Trophoblast cell (in vitro differentiated cells and primary cell): Measurements from ENCODE around the gene POU6F2.

Experiments used
- DNase-seq, 2 donors: peaks; one replicate each; pipeline ENCODE4 v3.0.0-alpha.2; 2016
- H2AFZ ChIP-seq: 2 replicates; pipeline ENCODE4 v1.6.1; 2013; ENCODE audit warnings: low read length, moderate library complexity, mild to moderate bottlenecking; ENCODE audit not compliant: insufficient read depth, poor library complexity
- H2AK5ac ChIP-seq: 2 replicates; pipeline ENCODE4 v1.6.1; 2013; ENCODE audit warnings: mild to moderate bottlenecking, low read length
- H2BK120ac ChIP-seq: 2 replicates; pipeline ENCODE4 v1.6.1; 2013; ENCODE audit warnings: low read length, mild to moderate bottlenecking, moderate library complexity; ENCODE audit not compliant: insufficient read depth, poor library complexity
- H2BK12ac ChIP-seq: 2 replicates; pipeline ENCODE4 v1.6.1; 2013; ENCODE audit warnings: mild to moderate bottlenecking, low read length, moderate library complexity
- H2BK5ac ChIP-seq: 2 replicates; pipeline ENCODE4 v1.6.1; 2013; ENCODE audit warnings: low read length, low read depth, moderate library complexity, mild to moderate bottlenecking; ENCODE audit not compliant: poor library complexity
- H3K14ac ChIP-seq: 2 replicates; pipeline ENCODE4 v1.6.1; 2013; ENCODE audit warnings: mild to moderate bottlenecking, low read length
- H3K18ac ChIP-seq: 2 replicates; pipeline ENCODE4 v1.6.1; 2013; ENCODE audit warnings: mild to moderate bottlenecking, low read length
- H3K23ac ChIP-seq: 2 replicates; pipeline ENCODE4 v1.6.1; 2013; ENCODE audit warnings: low read length
- H3K27ac ChIP-seq: 2 replicates; pipeline ENCODE4 v1.5.1; 2013; ENCODE audit warnings: low read depth, mild to moderate bottlenecking, inconsistent platforms, low read length, moderate library complexity
- H3K27me3 ChIP-seq: 2 replicates; pipeline ENCODE4 v1.6.1; 2013; ENCODE audit warnings: inconsistent platforms, mild to moderate bottlenecking, low read length, moderate library complexity; ENCODE audit not compliant: insufficient read depth
- H3K36me3 ChIP-seq, 2 experiments: 1 replicate in 1 of 2; 2 replicates in 1 of 2; pipeline ENCODE4 v1.6.1; 2013; ENCODE audit warnings: low read length in 2 of 2, mild to moderate bottlenecking in 2 of 2, moderate library complexity in 1 of 2; ENCODE audit not compliant: insufficient read depth in 2 of 2, control insufficient read depth in 1 of 2
- H3K4ac ChIP-seq: 2 replicates; pipeline ENCODE4 v1.6.1; 2013; ENCODE audit warnings: low read depth, mild to moderate bottlenecking, low read length, moderate library complexity
- H3K4me1 ChIP-seq, 2 experiments: 1 replicate in 1 of 2; 2 replicates in 1 of 2; pipeline ENCODE4 v1.6.1; 2013; ENCODE audit warnings: low read length in 2 of 2, mild to moderate bottlenecking in 2 of 2, moderate library complexity in 1 of 2; ENCODE audit not compliant: insufficient read depth in 2 of 2, control insufficient read depth in 1 of 2
- H3K4me2 ChIP-seq: 2 replicates; pipeline ENCODE4 v1.6.1; 2013; ENCODE audit warnings: inconsistent platforms, mild to moderate bottlenecking, low read length, moderate library complexity
- H3K4me3 ChIP-seq: 2 replicates; pipeline ENCODE4 v1.5.1; 2013; ENCODE audit warnings: mild to moderate bottlenecking, low read depth, low read length, inconsistent platforms
- H3K79me1 ChIP-seq: one replicate; pipeline ENCODE4 v1.6.1; 2013; ENCODE audit warnings: low read length
- H3K79me2 ChIP-seq: 2 replicates; pipeline ENCODE4 v1.6.1; 2013; ENCODE audit warnings: low read length, mild to moderate bottlenecking; ENCODE audit not compliant: control insufficient read depth, insufficient read depth, poor library complexity
- H3K9ac ChIP-seq: 2 replicates; pipeline ENCODE4 v1.6.1; 2013; ENCODE audit warnings: mild to moderate bottlenecking, low read length
- H3K9me3 ChIP-seq: 2 replicates; pipeline ENCODE4 v1.6.1; 2013; ENCODE audit warnings: low read depth, mild to moderate bottlenecking, control low read depth, inconsistent platforms, low read length; ENCODE audit not compliant: insufficient read depth
- H4K12ac ChIP-seq: 2 replicates; pipeline ENCODE4 v1.6.1; 2013; ENCODE audit warnings: low read depth, mild to moderate bottlenecking, low read length, moderate library complexity
- H4K8ac ChIP-seq: 2 replicates; pipeline ENCODE4 v1.6.1; 2013; ENCODE audit warnings: low read depth, mild to moderate bottlenecking, low read length, moderate library complexity
- H4K91ac ChIP-seq: one replicate; pipeline ENCODE4 v1.6.1; 2013; ENCODE audit warnings: low read depth, mild to moderate bottlenecking, low read length, moderate library complexity
- WGBS: extraction: QIAGEN DNeasy Blood & Tissue Kit; methylation state at CpG from one replicate; pipeline ENCODE4 v1.1.7; 2013; ENCODE audit warnings: missing lambda C conversion rate; ENCODE audit not compliant: insufficient read length, insufficient coverage; ENCODE audit errors: extremely low coverage; 5-methylcytosine and 5-hydroxymethylcytosine counted together

The POU6F2 gene

GRCh38 chr7:39360038-39360437 is 382.3 kb downstream of the POU6F2 start:
- H3K18ac ChIP-seq = no peak overlapping the region
- H3K79me2 ChIP-seq = no peaks in the 10 kb centered on the region
- no peaks in the 10 kb centered on the region for H3K36me3 ChIP-seq
- H3K4me2 ChIP-seq = no peak overlapping the region
- no peak overlapping the region for H4K91ac ChIP-seq
- no peak overlapping the region for H4K8ac ChIP-seq
- no peak overlapping the region for H2BK5ac ChIP-seq
- no peak overlapping the region for H3K4me3 ChIP-seq
- no peak overlapping the region for H2AFZ ChIP-seq
- H2AK5ac ChIP-seq = no peak overlapping the region
- no peaks in the 10 kb centered on the region for H3K27me3 ChIP-seq
- no CpG with 5 or more reads among the region's 4 CpGs for WGBS
- no peak overlapping the region for H3K4ac ChIP-seq
- no peak overlapping the region for H2BK120ac ChIP-seq
- H3K27ac ChIP-seq = no peak overlapping the region
- no peak overlapping the region for H2BK12ac ChIP-seq
- H3K9me3 ChIP-seq = no peaks in the 10 kb centered on the region
- no peaks in the 10 kb centered on the region for H3K79me1 ChIP-seq
- DNase-seq = no peak
- H3K4me1 ChIP-seq = no peaks in the 10 kb centered on the region
- no peak overlapping the region for H3K23ac ChIP-seq
- H4K12ac ChIP-seq = no peak overlapping the region
- no peak overlapping the region for H3K14ac ChIP-seq
- no peak overlapping the region for H3K9ac ChIP-seq

- H2AK5ac ChIP-seq = no peak overlapping the region
- H3K4ac ChIP-seq = no peak overlapping the region
- no peak overlapping the region for H3K18ac ChIP-seq
- H3K27ac ChIP-seq = no peak overlapping the region
- no peaks in the 10 kb centered on the region for H3K79me1 ChIP-seq
- H3K4me3 ChIP-seq = no peak overlapping the region
- no peak overlapping the region for H3K9ac ChIP-seq
- H4K91ac ChIP-seq = no peak overlapping the region
- H3K36me3 ChIP-seq = no peaks in the 10 kb centered on the region
- no peaks in the 10 kb centered on the region for H3K79me2 ChIP-seq
- no CpG with 5 or more reads among the region's 1 CpG for WGBS
- H4K12ac ChIP-seq = no peak overlapping the region
- no peak overlapping the region for H3K23ac ChIP-seq
- H2BK120ac ChIP-seq = no peak overlapping the region
- no peaks in the 10 kb centered on the region for H3K4me1 ChIP-seq
- no peak overlapping the region for H4K8ac ChIP-seq
- no peak overlapping the region for H3K4me2 ChIP-seq
- DNase-seq = no peak
- H2BK5ac ChIP-seq = no peak overlapping the region
- H3K14ac ChIP-seq = no peak overlapping the region
- no peak overlapping the region for H2BK12ac ChIP-seq
- no peaks in the 10 kb centered on the region for H3K27me3 ChIP-seq
- H2AFZ ChIP-seq = no peak overlapping the region
- H3K9me3 ChIP-seq = no peaks in the 10 kb centered on the region
Measured at GRCh38 chr7:39360766-39361165, 383.1 kb downstream of the POU6F2 start.

- Histone ChIP-seq H2AFZ (no peak overlapping the region), H2BK12ac (no peak overlapping the region), H3K4ac (no peak overlapping the region), H3K14ac (no peak overlapping the region), H3K4me2 (no peak overlapping the region), H2BK5ac (no peak overlapping the region), H3K4me3 (no peak overlapping the region), H2AK5ac (no peak overlapping the region), H3K4me1 (no peaks in the 10 kb centered on the region), H3K9me3 (no peaks in the 10 kb centered on the region), H4K91ac (no peak overlapping the region), H3K27me3 (no peaks in the 10 kb centered on the region), H3K36me3 (no peaks in the 10 kb centered on the region), H3K79me1 (no peaks in the 10 kb centered on the region), H3K27ac (no peak overlapping the region), H2BK120ac (no peak overlapping the region), H4K12ac (no peak overlapping the region), H3K79me2 (no peaks in the 10 kb centered on the region), H3K18ac (no peak overlapping the region), H3K23ac (no peak overlapping the region), H3K9ac (no peak overlapping the region), H4K8ac (no peak overlapping the region)
- no peak for DNase-seq
- no CpG with 5 or more reads among the region's 1 CpG for WGBS
Measured at GRCh38 chr7:39365751-39366295, 388.1 kb downstream of the POU6F2 start.

- H3K18ac ChIP-seq = no peak overlapping the region
- H2BK120ac ChIP-seq = no peak overlapping the region
- DNase-seq = no peak
- no peaks in the 10 kb centered on the region for H3K36me3 ChIP-seq
- H3K9ac ChIP-seq = no peak overlapping the region
- no peaks in the 10 kb centered on the region for H3K27me3 ChIP-seq
- H4K12ac ChIP-seq = no peak overlapping the region
- H4K91ac ChIP-seq = no peak overlapping the region
- H4K8ac ChIP-seq = no peak overlapping the region
- no peak overlapping the region for H3K23ac ChIP-seq
- H2AFZ ChIP-seq = no peak overlapping the region
- no peak overlapping the region for H2BK12ac ChIP-seq
- no CpG with 5 or more reads among the region's 3 CpGs for WGBS
- no peaks in the 10 kb centered on the region for H3K79me2 ChIP-seq
- H2BK5ac ChIP-seq = no peak overlapping the region
- H3K14ac ChIP-seq = no peak overlapping the region
- no peak overlapping the region for H3K4ac ChIP-seq
- H3K4me1 ChIP-seq = no peaks in the 10 kb centered on the region
- no peak overlapping the region for H3K4me3 ChIP-seq
- no peaks in the 10 kb centered on the region for H3K79me1 ChIP-seq
- no peak overlapping the region for H3K4me2 ChIP-seq
- no peak overlapping the region for H3K27ac ChIP-seq
- no peaks in the 10 kb centered on the region for H3K9me3 ChIP-seq
- H2AK5ac ChIP-seq = no peak overlapping the region
Measured at GRCh38 chr7:39367451-39367850, 389.7 kb downstream of the POU6F2 start.
